Measurements from ENCODE around the gene PHPT1.
"Not testable (repeated sequence)": the region's sequence is repeated elsewhere in the genome, so short reads cannot be mapped to it uniquely, and the experiment has no call there.

The PHPT1 gene

GRCh38 chr9:136861874-136862457, 12.8 kb downstream of the PHPT1 start:
- DNase-seq: no peak

- no peak for DNase-seq
Observed at GRCh38 chr9:136862849-136863622, 13.8 kb downstream of the PHPT1 start.

GRCh38 chr9:136863623-136864273, 14.5 kb downstream of the PHPT1 start:
- no peak for DNase-seq

GRCh38 chr9:136865041-136865767, 16.0 kb downstream of the PHPT1 start:
- DNase-seq: no peak

- no peak for DNase-seq
Observed at GRCh38 chr9:136865768-136866103, 16.5 kb downstream of the PHPT1 start.

GRCh38 chr9:136866898-136867421, 17.8 kb downstream of the PHPT1 start:
- DNase-seq: not testable (repeated sequence)

GRCh38 chr9:136867480-136867879, 18.3 kb downstream of the PHPT1 start:
- no peak for DNase-seq

- DNase-seq: no peak
Observed at GRCh38 chr9:136867917-136868316, 18.7 kb downstream of the PHPT1 start.

- DNase-seq: no peak
Observed at GRCh38 chr9:136868644-136869043, 19.4 kb downstream of the PHPT1 start.

GRCh38 chr9:136869611-136870010, 20.4 kb downstream of the PHPT1 start:
- not testable (repeated sequence) for DNase-seq

- DNase-seq: no peak
Observed at GRCh38 chr9:136875155-136875554, 25.9 kb downstream of the PHPT1 start.

GRCh38 chr9:136876476-136876875, 27.3 kb downstream of the PHPT1 start:
- DNase-seq: no peak

GRCh38 chr9:136880651-136881050, 31.4 kb downstream of the PHPT1 start:
- DNase-seq: no peak

- DNase-seq: no peak
Observed at GRCh38 chr9:136881691-136882108, 32.5 kb downstream of the PHPT1 start.

GRCh38 chr9:136882109-136882946, 33.1 kb downstream of the PHPT1 start:
- DNase-seq: peak; percentile 91

- DNase-seq: not testable (repeated sequence)
Observed at GRCh38 chr9:136882947-136883283, 33.7 kb downstream of the PHPT1 start.

- not testable (repeated sequence) for DNase-seq
Observed at GRCh38 chr9:136883670-136884069, 34.5 kb downstream of the PHPT1 start.

- DNase-seq: peak; percentile 99
Observed at GRCh38 chr9:136885950-136886578, 36.9 kb downstream of the PHPT1 start, which contains the start of gene TRAF2. TSS of gene TRAF2 (plus strand) at chr9:136886516. CDS start at chr9:136898741, 12,225 bp downstream.

GRCh38 chr9:136886610-136887597, 37.7 kb downstream of the PHPT1 start:
- peak; percentile 78 for DNase-seq

GRCh38 chr9:136888454-136888853, 39.2 kb downstream of the PHPT1 start:
- no peak for DNase-seq

All from islet precursor cell (in vitro differentiated cells).